Gastrocnemius medialis (tissue), 4 donors: Measurements from ENCODE around the gene HSPBAP1. TPM values are rescaled to one million over a fixed set of nuclear protein-coding genes. Genes with fewer than 3 reads are reported as not detected.

Source experiments
- ATAC-seq, 2 donors: fragments of 150-250 bp; one replicate each; pipeline ENCODE4 v1.9.1; 2016
- DNase-seq, 2 donors: peaks; one replicate each; pipeline ENCODE4 v3.0.0-alpha.2; 2019
- H3K27ac ChIP-seq, 4 donors: fragments of 200-600 bp; sonication (generic); 1 replicate in 1 of 4; 2 replicates in 3 of 4; pipeline ENCODE4 v1.5.1; 2016 to 2018; ENCODE audit warnings: mild to moderate bottlenecking in 2 of 4, moderate library complexity in 1 of 4
- H3K27me3 ChIP-seq, 3 donors: fragments of 200-600 bp; sonication (generic) in 2 of 3; 1 replicate in 1 of 3; 2 replicates in 2 of 3; pipeline versions ENCODE4 v1.5.1 to v1.6.0; 2016 to 2019; ENCODE audit warnings: mild to moderate bottlenecking in 1 of 3, moderate library complexity in 1 of 3
- H3K36me3 ChIP-seq, 2 donors: fragments of 200-600 bp; sonication (generic) in 1 of 2; one replicate each; pipeline ENCODE4 v1.5.1; 2017 to 2018
- H3K4me1 ChIP-seq, 2 donors: fragments of 200-600 bp; sonication (generic) in 1 of 2; one replicate each; pipeline ENCODE4 v1.5.1; 2016 to 2017; ENCODE audit warnings: mild to moderate bottlenecking in 2 of 2
- H3K4me3 ChIP-seq, 4 donors: fragments of 200-600 bp; sonication (generic) in 3 of 4; 1 replicate in 1 of 4; 2 replicates in 3 of 4; pipeline ENCODE4 v1.5.1; 2016 to 2019; ENCODE audit warnings: mild to moderate bottlenecking in 2 of 4
- H3K9me3 ChIP-seq, 3 donors: fragments of 200-600 bp; sonication (generic) in 2 of 3; 1 replicate in 1 of 3; 2 replicates in 2 of 3; pipeline ENCODE4 v1.5.1; 2016 to 2019
- CTCF ChIP-seq, 5 experiments: fragments of 450-650 bp in 3 of 5; fragments of 200-600 bp in 2 of 5; sonication (generic) in 2 of 5; IDR thresholded peaks in 4 of 5; conservative IDR thresholded peaks in 1 of 5; 1 replicate in 4 of 5; 2 replicates in 1 of 5; pipeline ENCODE4 v1.5.1; 2016 to 2019; ENCODE audit warnings: antibody characterized with exemption in 5 of 5, mild to moderate bottlenecking in 3 of 5, moderate library complexity in 3 of 5
- POLR2A ChIP-seq, 2 donors: fragments of 450-650 bp; IDR thresholded peaks; one replicate each; pipeline ENCODE4 v1.6.1; 2017; ENCODE audit warnings: antibody characterized with exemption in 2 of 2, mild to moderate bottlenecking in 2 of 2, moderate library complexity in 2 of 2
- in situ Hi-C, 4 donors: fragments of 200-750 bp; cut with MboI; loops; one replicate each; pipeline versions ENCODE4 v1.15.0 to v1.8.0; 2017; ENCODE audit warnings: low sequenced_read_pairs in 4 of 4
- intact Hi-C: fragments of 100-400 bp; cut with DNase I; formaldehyde crosslinking; loops from one replicate; pipeline ENCODE4 v1.15.1; 2023; ENCODE audit warnings: low total_unique reads
- total RNA-seq, 4 donors: library from RNA; depleted of rRNA; stranded (reverse); fragments of >200 nt; gene quantifications; one replicate each; pipeline versions ENCODE4 v1.1.0 to v1.2.3, GENCODE V29; 2016

The HSPBAP1 gene
- total RNA-seq, 4 donors from 2014 or later = 14.5 to 30.7 (median 17.0) TPM

DNA sequence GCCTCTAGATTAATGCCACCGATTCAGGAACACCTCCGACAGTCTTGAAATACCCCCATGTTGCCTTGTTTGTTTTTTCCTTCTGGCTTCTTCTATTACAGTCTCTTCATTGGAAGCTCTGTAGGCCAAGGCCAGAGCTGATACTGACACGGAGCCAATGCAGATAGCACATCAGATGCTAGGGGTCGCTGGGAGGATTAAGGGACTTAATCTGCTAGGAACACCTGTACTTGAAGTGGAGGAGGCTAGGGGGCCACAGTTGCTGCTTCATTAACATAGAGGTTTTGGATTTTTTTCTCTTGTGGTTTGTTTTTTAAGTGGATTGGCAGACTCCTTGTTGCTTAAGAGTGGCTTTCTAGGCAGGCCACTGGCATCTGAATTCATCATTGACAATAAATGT is 63.4 kb downstream of the HSPBAP1 start:
- no peak for DNase-seq
- Histone ChIP-seq H3K36me3 (peaks cover 0 to 4% of the 10 kb centered on the region in 2 donors), H3K9me3 (no peaks in the 10 kb centered on the region), H3K4me1 (peaks cover 0 to 7% of the 10 kb centered on the region in 2 donors), H3K27ac (no peak overlapping the region), H3K27me3 (no peaks in the 10 kb centered on the region), H3K4me3 (no peak overlapping the region)
- intact Hi-C loops (no loop called here), in situ Hi-C loops (no loop called here)
- TF ChIP-seq CTCF (IDR thresholded peaks at IDR 0.05 in 4 of 5, conservative IDR thresholded peaks at IDR 0.05 in 1 of 5) = no peak
- no peak for TF ChIP-seq POLR2A (IDR thresholded peaks at IDR 0.05)
- ATAC-seq = no peak

GRCh38 chr3:122728756-122729514 is 64.7 kb downstream of the HSPBAP1 start:
- H3K27me3 ChIP-seq = no peaks in the 10 kb centered on the region
- no peak for TF ChIP-seq POLR2A (IDR thresholded peaks at IDR 0.05)
- TF ChIP-seq CTCF (IDR thresholded peaks at IDR 0.05 in 4 of 5, conservative IDR thresholded peaks at IDR 0.05 in 1 of 5) = no peak
- H3K27ac ChIP-seq = no peak overlapping the region
- no peak for DNase-seq
- intact Hi-C loops (no loop called here), in situ Hi-C loops (no loop called here)
- no peak for ATAC-seq
- H3K36me3 ChIP-seq = peaks cover 0 to 4% of the 10 kb centered on the region in 2 donors
- no peaks in the 10 kb centered on the region for H3K9me3 ChIP-seq
- H3K4me3 ChIP-seq = no peak overlapping the region
- H3K4me1 ChIP-seq = peaks cover 0 to 7% of the 10 kb centered on the region in 2 donors

- no peak for DNase-seq
Observed at GRCh38 chr3:122728186-122728585, 65.4 kb downstream of the HSPBAP1 start.

GRCh38 chr3:122727766-122728165 is 65.9 kb downstream of the HSPBAP1 start:
- Histone ChIP-seq H3K27me3 (no peaks in the 10 kb centered on the region), H3K36me3 (peaks cover 0 to 4% of the 10 kb centered on the region in 2 donors), H3K4me3 (no peak overlapping the region), H3K27ac (no peak overlapping the region), H3K4me1 (peaks cover 0 to 7% of the 10 kb centered on the region in 2 donors), H3K9me3 (no peaks in the 10 kb centered on the region)
- TF ChIP-seq POLR2A (IDR thresholded peaks at IDR 0.05) (no peak), CTCF (IDR thresholded peaks at IDR 0.05 in 4 of 5, conservative IDR thresholded peaks at IDR 0.05 in 1 of 5) (no peak)
- no peak for ATAC-seq
- intact Hi-C loops (no loop called here), in situ Hi-C loops (no loop called here)
- no peak for DNase-seq

More at GRCh38 chr3:122728186-122728585, 65.4 kb downstream of the HSPBAP1 start:
- Histone ChIP-seq H3K9me3 (no peaks in the 10 kb centered on the region), H3K36me3 (peaks cover 0 to 4% of the 10 kb centered on the region in 2 donors), H3K4me1 (peaks cover 0 to 7% of the 10 kb centered on the region in 2 donors), H3K27me3 (no peaks in the 10 kb centered on the region), H3K4me3 (no peak overlapping the region), H3K27ac (no peak overlapping the region)
- intact Hi-C loops = no loop called here
- in situ Hi-C loops = no loop called here
- ATAC-seq = no peak
- no peak for TF ChIP-seq POLR2A (IDR thresholded peaks at IDR 0.05)
- TF ChIP-seq CTCF (IDR thresholded peaks at IDR 0.05 in 4 of 5, conservative IDR thresholded peaks at IDR 0.05 in 1 of 5) = no peak
